K562 (cell line): ENCODE measurements around the gene CPSF4. TPM values are rescaled to one million over a fixed set of nuclear protein-coding genes. Genes with fewer than 3 reads are reported as not detected.

Experiments used
- ATAC-seq: fragments of 200-7000 bp; cut with Tn5 transposase; 3 replicates; pipeline ENCODE4 v1.9.1; 2020; ENCODE audit warnings: moderate library complexity
- BruUV-seq: library from RNA; stranded (reverse); fragments of 400-500 nt; replicated peaks from 2 replicates; lab custom pipeline; 2021; lab: Mats Ljungman, UMichigan
- CTCF ChIA-PET: fragments of 300-600 bp; formaldehyde crosslinking; extraction: SDS; loops from one replicate; lab custom pipeline; 2021; ENCODE audit warnings: low intra/inter-chr PET ratio; lab: Yijun Ruan, JAX
- POLR2A ChIA-PET: fragments of 300-600, 350-650 bp; sonication (Branson Sonifier 250); formaldehyde crosslinking; extraction: SDS; loops from one replicate; lab custom pipeline; 2021; ENCODE audit warnings: antibody characterized with exemption, inconsistent platforms; lab: Yijun Ruan, JAX
- DNase-seq, 4 experiments: peaks; one replicate each; pipeline versions ENCODE4 v3.0.0 to v3.0.0-alpha.2; 2011 to 2018; ENCODE audit warnings: low spot score in 3 of 4, mixed read lengths in 3 of 4; ENCODE audit errors: extremely low read depth in 1 of 4
- FAIRE-seq: peaks from 2 replicates; lab custom pipeline; 2011; peaks lifted over from hg19 to GRCh38; lab: Jason Lieb, UNC
- H2AFZ ChIP-seq: 2 replicates; pipeline ENCODE4 v1.6.0; 2011; ENCODE audit warnings: low read depth, low read length, control low read depth, inconsistent platforms
- H3K27ac ChIP-seq: fragments of 200-600 bp; 3 replicates; pipeline ENCODE4 v1.8.0; 2011; ENCODE audit warnings: low read depth, mild to moderate bottlenecking, control low read depth, inconsistent platforms, low read length, moderate library complexity, mixed read lengths; ENCODE audit errors: extremely low read depth
- H3K27me3 ChIP-seq, 2 experiments: fragments of 300-600 bp in 1 of 2; 2 replicates in 1 of 2; 3 replicates in 1 of 2; pipeline versions ENCODE4 v1.6.0 to v1.8.0; 2011; ENCODE audit warnings: inconsistent platforms in 2 of 2, low read length in 2 of 2, mild to moderate bottlenecking in 1 of 2, mixed read lengths in 1 of 2, moderate library complexity in 1 of 2; ENCODE audit not compliant: control insufficient read depth in 2 of 2, insufficient read depth in 2 of 2
- H3K36me3 ChIP-seq: fragments of 300-600 bp; 3 replicates; pipeline ENCODE4 v1.8.0; 2011; ENCODE audit warnings: mild to moderate bottlenecking, low read length, inconsistent platforms; ENCODE audit not compliant: control insufficient read depth, insufficient read depth
- H3K4me1 ChIP-seq, 2 experiments: fragments of 200-600 bp in 1 of 2; replicated peaks in 1 of 2; 2 replicates in 1 of 2; 3 replicates in 1 of 2; pipeline versions ENCODE4 v1.5.1 to v1.8.0; 2011; ENCODE audit warnings: inconsistent platforms in 2 of 2, low read length in 2 of 2, mild to moderate bottlenecking in 1 of 2, mixed read lengths in 1 of 2, moderate library complexity in 1 of 2; ENCODE audit not compliant: control insufficient read depth in 2 of 2, insufficient read depth in 2 of 2
- H3K4me2 ChIP-seq: 2 replicates; pipeline ENCODE4 v1.6.1; 2011; ENCODE audit warnings: low read length, control low read depth, inconsistent platforms, mixed read lengths; ENCODE audit not compliant: insufficient read depth
- H3K4me3 ChIP-seq: fragments of 200-600 bp; sonication (generic), shearing (Covaris generic); 2 replicates; pipeline ENCODE4 v1.5.1; 2016; ENCODE audit warnings: control low read depth, inconsistent platforms
- H3K79me2 ChIP-seq: fragments of 200-600 bp; 3 replicates; pipeline ENCODE4 v1.8.0; 2011; ENCODE audit warnings: low read length, inconsistent platforms; ENCODE audit not compliant: control insufficient read depth, insufficient read depth
- H3K9ac ChIP-seq, 2 experiments: 2 replicates each; pipeline versions ENCODE4 v1.6.0 to v1.6.1; 2011; ENCODE audit warnings: low read depth in 2 of 2, low read length in 2 of 2, control low read depth in 1 of 2, inconsistent platforms in 1 of 2, mild to moderate bottlenecking in 1 of 2, mixed read lengths in 1 of 2; ENCODE audit not compliant: insufficient read depth in 1 of 2
- H3K9me1 ChIP-seq: one replicate; pipeline ENCODE4 v1.6.0; 2011; ENCODE audit warnings: inconsistent platforms, mild to moderate bottlenecking, low read length, moderate library complexity; ENCODE audit not compliant: control insufficient read depth, insufficient read depth
- H3K9me3 ChIP-seq: replicated peaks from 2 replicates; pipeline ENCODE4 v1.5.1; 2011; ENCODE audit warnings: low read depth, low read length, inconsistent platforms; ENCODE audit not compliant: control insufficient read depth, insufficient read depth
- H4K20me1 ChIP-seq: replicated peaks from 2 replicates; pipeline ENCODE4 v1.6.1; 2011; ENCODE audit warnings: low read length, inconsistent platforms, mixed read lengths; ENCODE audit not compliant: control insufficient read depth, insufficient read depth
- DACH1 ChIP-seq: fragments of 450-650 bp; IDR thresholded peaks from 2 replicates; pipeline ENCODE4 v1.6.1; 2018; ENCODE audit not compliant: partially characterized antibody
- E2F8 ChIP-seq: fragments of 450-650 bp; IDR thresholded peaks from 2 replicates; pipeline ENCODE4 v1.7.1; 2018; ENCODE audit warnings: mild to moderate bottlenecking, low read depth; ENCODE audit not compliant: partially characterized antibody
- ELF1 ChIP-seq: fragments of 200-800 bp; sonication (Bioruptor generic); IDR thresholded peaks from 2 replicates; pipeline ENCODE4 v1.6.1; 2016; ENCODE audit warnings: missing genetic modification characterization, missing compliant biosample characterization
- NR3C1 ChIP-seq: sonication (generic); formaldehyde crosslinking; IDR thresholded peaks from 2 replicates; pipeline ENCODE4 v1.8.1; 2022; ENCODE audit warnings: missing genetic modification reagents
- SFPQ ChIP-seq: fragments of 200-400 bp; formaldehyde crosslinking; IDR thresholded peaks from 2 replicates; pipeline ENCODE4 v1.6.1; 2017; ENCODE audit warnings: mild to moderate bottlenecking, low read depth, low read length, moderate library complexity
- SIN3A ChIP-seq, 2 experiments: fragments of 150-350 bp in 1 of 2; IDR thresholded peaks; 2 replicates each; pipeline ENCODE4 v1.6.1; 2011 to 2016; ENCODE audit warnings: borderline replicate concordance in 2 of 2, low read depth in 2 of 2, low read length in 2 of 2, mild to moderate bottlenecking in 2 of 2, moderate library complexity in 2 of 2; ENCODE audit not compliant: control insufficient read depth in 1 of 2
- ZNF133 ChIP-seq: fragments of 250-450 bp; sonication (Bioruptor Pico); IDR thresholded peaks from 2 replicates; pipeline ENCODE4 v1.4.0; 2020; ENCODE audit warnings: mild to moderate bottlenecking
- ZNF398 ChIP-seq: fragments of 250-450 bp; sonication (Bioruptor Pico); IDR thresholded peaks from 2 replicates; pipeline ENCODE4 v1.8.0; 2021; ENCODE audit warnings: moderate library complexity, mild to moderate bottlenecking, inconsistent platforms
- ZNF79 ChIP-seq: fragments of 250-450 bp; sonication (Bioruptor Pico); IDR thresholded peaks from 2 replicates; pipeline ENCODE4 v1.4.0; 2020; ENCODE audit warnings: low read depth, mild to moderate bottlenecking, moderate library complexity
- WGBS: fragments of 100-300 bp; shearing (Covaris generic); methylation state at CpG from one replicate; pipeline ENCODE4 v1.1.6; 2016; ENCODE audit warnings: low coverage, mixed read lengths; ENCODE audit not compliant: insufficient coverage; ENCODE audit errors: missing lambda C conversion rate; 5-methylcytosine and 5-hydroxymethylcytosine counted together
- in situ Hi-C: fragments of 300-500 bp; cut with MboI; formaldehyde crosslinking; loops from 4 replicates; pipeline ENCODE4 v1.15.0; 2018; ENCODE audit warnings: inconsistent platforms, mixed read lengths
- intact Hi-C: fragments of 100-400 bp; cut with micrococcal nuclease; formaldehyde crosslinking; loops from 2 replicates; pipeline ENCODE4 v1.14.2; 2022
- polyA plus RNA-seq, 8 experiments: library from polyadenylated mRNA; depleted of rRNA in 4 of 8; stranded (reverse) in 5 of 8; unstranded in 3 of 8; fragments of >200 nt; fragmentation: Nextera tagmentation in 2 of 8; fragmentation: Illumina TruSeq in 1 of 8; extraction: Ambion mirVana in 2 of 8; extraction: Trizol in 1 of 8; gene quantifications; 2 replicates each; pipeline versions ENCODE4 v1.2.1 to v1.2.3, GENCODE V29; 2011 to 2014; ENCODE audit warnings: inconsistent platforms in 1 of 8, missing spikeins in 1 of 8
- total RNA-seq, 7 experiments: library from RNA; depleted of rRNA in 6 of 7; stranded (reverse); fragments of >200 nt in 6 of 7; fragmentation: Illumina TruSeq in 2 of 7; extraction: Trizol in 2 of 7; gene quantifications; 2 replicates each; pipeline versions ENCODE4 v1.2.1 to v1.2.3, GENCODE V29; 2011 to 2021; ENCODE audit warnings: low replicate concordance in 1 of 7
- TF ChIP-seq, protein P1 (sequence below): fragments of 250-450 bp; sonication (Bioruptor Pico); IDR thresholded peaks from 2 replicates; pipeline ENCODE4 v1.5.0; 2021; ENCODE audit warnings: mild to moderate bottlenecking, moderate library complexity

Gene CPSF4
- total and polyA plus RNA-seq, 9 of the 15 experiments (the other 6 are each of a cell fraction or from before 2014, with no cell fraction given) = 16.9 to 118 (median 71.7) TPM

GRCh38 chr7:99473315-99473596 is 34.5 kb downstream of the CPSF4 start:
- peak overlapping the region; percentile 85 to 97 for H3K9ac ChIP-seq
- WGBS = 2% methylated on average over 7 of the region's 7 CpGs
- no peaks in the 10 kb centered on the region for H3K9me1 ChIP-seq
- intact Hi-C loops = loop anchor here (10.0 kb wide), 1 partner anchor 82 kb away; the partner anchor contains the start of genes FAM200A and ZNF655
- H3K4me2 ChIP-seq = peak overlapping the region; percentile 95
- peak overlapping the region; percentile 80 for H2AFZ ChIP-seq
- no peaks in the 10 kb centered on the region for H3K9me3 ChIP-seq
- FAIRE-seq (peak; percentile 96), ATAC-seq (peak; percentile 47), DNase-seq (peak in 3 of 4 experiments; percentile 20 to 87 (median 79))
- POLR2A ChIA-PET = interaction anchor here (0.7 to 1.7 kb wide), 10 partner anchors 9 to 85 kb away, joined by 3 to 8 read pairs (median 3); partner anchors contain the start of genes ZKSCAN5, ZNF394 and ZNF655
- peaks cover 34% of the 10 kb centered on the region for H3K36me3 ChIP-seq
- TSS peak; percentile 79 for BruUV-seq
- in situ Hi-C loops = no loop called here
- H3K27ac ChIP-seq = peak overlapping the region; percentile 92
- H3K4me3 ChIP-seq = peak overlapping the region; percentile 92
- CTCF ChIA-PET = no interaction called here
- H3K79me2 ChIP-seq = peaks cover 59% of the 10 kb centered on the region
- H4K20me1 ChIP-seq = no peaks in the 10 kb centered on the region; the same call in 1 of the 2 replicates
- no peaks in the 10 kb centered on the region for H3K27me3 ChIP-seq
- peaks cover 7 to 18% of the 10 kb centered on the region in 2 experiments; a peak in 4 of 5 replicates for H3K4me1 ChIP-seq
- peak; percentile 80 for TF ChIP-seq DACH1
- no peak for TF ChIP-seq ZNF133 (CRISPR knock-in tag)
- TF ChIP-seq SIN3A (IDR thresholded peaks at IDR 0.05; ENCODE audit: borderline replicate concordance in 2 of 2, control insufficient read depth in 1 of 2, low read depth in 2 of 2, low read length in 2 of 2) = peak; percentile 59 to 91; a peak in 2 of 4 replicates
- TF ChIP-seq SFPQ = no peak
- no peak for TF ChIP-seq ZNF398 (CRISPR knock-in tag)
- TF ChIP-seq E2F8 = no peak
- no peak for TF ChIP-seq NR3C1 (CRISPR knock-in tag)
- TF ChIP-seq, protein P1, sequence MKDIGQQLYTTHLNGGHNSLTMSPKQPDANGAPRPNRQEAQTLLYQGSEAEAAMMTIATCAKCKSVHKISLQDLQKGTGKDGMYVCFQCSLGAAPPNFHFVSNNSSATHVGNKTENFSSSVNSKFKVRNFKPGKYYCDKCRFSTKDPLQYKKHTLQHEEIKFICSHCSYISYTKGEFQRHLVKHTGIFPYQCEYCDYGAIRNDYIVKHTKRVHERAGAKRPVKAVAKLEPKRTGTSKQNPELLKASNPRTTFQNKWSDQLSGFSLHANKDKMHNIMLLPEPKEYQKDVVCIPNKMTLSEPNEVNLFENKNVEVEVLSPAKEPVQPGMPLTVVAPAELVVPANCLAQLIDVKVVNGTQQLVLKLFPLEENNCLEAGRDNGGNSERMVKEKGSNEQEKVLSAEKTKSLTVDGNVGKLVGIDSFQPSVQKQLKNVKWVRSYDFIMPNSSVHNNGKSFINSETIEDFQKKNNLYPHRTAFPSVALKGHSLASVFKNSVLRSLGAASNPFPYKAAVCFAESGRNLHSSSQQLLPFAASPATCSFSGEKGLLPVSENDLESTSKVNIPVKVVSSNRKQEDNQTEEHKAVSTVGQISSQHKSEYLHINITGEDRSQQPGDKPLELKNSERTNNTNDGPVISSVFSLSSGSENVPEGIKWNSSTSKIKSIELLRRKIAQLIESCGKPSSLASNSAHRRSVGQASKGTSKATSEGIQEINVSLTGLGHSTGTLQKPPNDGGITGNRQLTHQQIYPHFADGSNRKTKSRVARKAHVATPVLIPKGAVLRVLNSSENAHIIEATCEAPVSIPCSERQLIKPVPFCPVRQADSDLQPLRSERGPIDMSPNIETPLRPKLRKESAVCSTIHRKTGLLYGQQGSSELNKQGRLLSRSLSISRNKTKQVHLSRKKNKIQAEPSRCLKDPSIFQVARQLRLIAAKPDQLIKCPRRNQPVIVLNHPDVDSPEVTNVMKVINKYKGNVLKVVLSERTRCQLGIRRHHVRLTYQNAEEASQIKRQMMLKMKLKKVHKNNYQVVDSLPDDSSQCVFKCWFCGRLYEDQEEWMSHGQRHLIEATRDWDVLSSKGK (CRISPR knock-in tag) = no peak
- no peak for TF ChIP-seq ZNF79 (CRISPR knock-in tag)
- TF ChIP-seq ELF1 = peak; percentile 92
